Mucosa of rectum (tissue), 2 donors: ENCODE measurements around the gene PRSS22.

ENCODE experiments used
- H3K27ac ChIP-seq, 2 donors: one replicate each; pipeline ENCODE4 v1.7.0; 2013; ENCODE audit warnings: inconsistent platforms in 2 of 2, low read depth in 2 of 2, low read length in 2 of 2
- H3K27me3 ChIP-seq, 2 donors: one replicate each; pipeline ENCODE4 v1.7.0; 2013; ENCODE audit warnings: low read length in 2 of 2; ENCODE audit not compliant: control insufficient read depth in 2 of 2, insufficient read depth in 2 of 2
- H3K36me3 ChIP-seq, 2 donors: one replicate each; pipeline ENCODE4 v1.7.0; 2013; ENCODE audit warnings: low read length in 2 of 2; ENCODE audit not compliant: control insufficient read depth in 2 of 2, insufficient read depth in 2 of 2
- H3K4me1 ChIP-seq, 2 donors: one replicate each; pipeline ENCODE4 v1.7.0; 2013; ENCODE audit warnings: low read length in 2 of 2, mild to moderate bottlenecking in 1 of 2; ENCODE audit not compliant: control insufficient read depth in 2 of 2, insufficient read depth in 2 of 2
- H3K4me3 ChIP-seq, 2 donors: one replicate each; pipeline ENCODE4 v1.7.0; 2013; ENCODE audit warnings: low read length in 2 of 2
- H3K9ac ChIP-seq, 2 donors: one replicate each; pipeline ENCODE4 v1.7.0; 2013; ENCODE audit warnings: low read length in 2 of 2, low read depth in 1 of 2, mild to moderate bottlenecking in 1 of 2
- H3K9me3 ChIP-seq, 2 donors: one replicate each; pipeline ENCODE4 v1.7.0; 2013; ENCODE audit warnings: low read length in 2 of 2; ENCODE audit not compliant: control insufficient read depth in 2 of 2
- donor health status: healthy.
- donor health status: Normal muscosa, but diverticular disease.

PRSS22 gene

GRCh38 chr16:2803545-2804195 is 54.3 kb downstream of the PRSS22 start:
- peaks cover 2 to 5% of the 10 kb centered on the region in 2 donors for H3K27me3 ChIP-seq
- no peak overlapping the region for H3K4me3 ChIP-seq
- no peak overlapping the region for H3K9ac ChIP-seq
- no peaks in the 10 kb centered on the region for H3K36me3 ChIP-seq
- peaks cover 0 to 6% of the 10 kb centered on the region in 2 donors for H3K9me3 ChIP-seq
- peaks cover 9 to 10% of the 10 kb centered on the region in 2 donors for H3K4me1 ChIP-seq
- H3K27ac ChIP-seq: no peak overlapping the region
